GM12891 (cell line): Measurements from ENCODE around the gene PRMT5.

Source experiments
- PAX5 ChIP-seq: IDR thresholded peaks from 2 replicates; pipeline ENCODE4 v1.6.1; 2011; ENCODE audit warnings: low read length, moderate library complexity, mild to moderate bottlenecking; ENCODE audit not compliant: insufficient read depth, severe bottlenecking
- POLR2A ChIP-seq: IDR thresholded peaks from 2 replicates; pipeline ENCODE4 v1.6.1; 2011; ENCODE audit warnings: low read depth, low read length, control low read depth
- POLR2AphosphoS5 ChIP-seq: IDR thresholded peaks from 2 replicates; pipeline ENCODE4 v1.6.1; 2011; ENCODE audit warnings: low read depth, low read length, control low read depth
- POU2F2 ChIP-seq: IDR thresholded peaks from 2 replicates; pipeline ENCODE4 v1.6.1; 2011; ENCODE audit warnings: low read depth, mild to moderate bottlenecking, control low read depth, low read length, moderate library complexity

DNA sequence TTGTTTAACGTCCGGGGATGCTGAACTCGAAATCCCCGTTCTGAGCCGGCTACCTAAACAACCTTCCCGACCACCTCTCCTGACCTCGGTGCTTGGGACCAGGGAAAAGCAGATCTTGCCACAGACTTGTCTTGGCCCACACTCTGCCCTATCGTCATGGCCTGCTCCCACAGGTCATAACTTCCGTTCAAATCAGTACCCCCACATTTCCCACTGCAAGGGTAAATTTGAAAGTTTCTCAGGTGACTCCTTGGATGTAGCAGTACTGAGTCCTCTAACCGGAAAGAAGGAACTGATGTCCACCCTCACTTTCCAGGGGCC is 9.6 kb downstream of the PRMT5 start:
- no peak for TF ChIP-seq POLR2A
- no peak for TF ChIP-seq POLR2AphosphoS5
- no peak for TF ChIP-seq POU2F2
- TF ChIP-seq PAX5: no peak
